SK-N-MC (cell line): ENCODE data around the gene USP37.
"Not testable (repeated sequence)": the region's sequence is repeated elsewhere in the genome, so short reads cannot be mapped to it uniquely, and the experiment has no call there.

Experiments
- DNase-seq: peaks from one replicate; pipeline ENCODE4 v3.0.0-alpha.2; 2011; ENCODE audit warnings: low read depth, low spot score
- H3K27ac ChIP-seq: fragments of 200-600 bp; sonication (generic); 2 replicates; pipeline ENCODE4 v1.5.1; 2016; ENCODE audit warnings: mixed run types
- H3K36me3 ChIP-seq: fragments of 200-600 bp; sonication (generic); 2 replicates; pipeline ENCODE4 v1.6.1; 2017; ENCODE audit warnings: antibody characterized with exemption, low read length, mixed read lengths; ENCODE audit not compliant: insufficient read depth
- H3K4me3 ChIP-seq: fragments of 200-600 bp; sonication (generic); 2 replicates; pipeline ENCODE4 v1.5.1; 2016
- H3K9ac ChIP-seq: fragments of 200-600 bp; sonication (generic); 2 replicates; pipeline ENCODE4 v1.8.0; 2017; ENCODE audit warnings: mixed run types, mixed read lengths; ENCODE audit not compliant: insufficient read length
- H3K9me3 ChIP-seq: fragments of 200-600 bp; sonication (generic); 2 replicates; pipeline ENCODE4 v1.6.1; 2017; ENCODE audit warnings: low read depth, mild to moderate bottlenecking, antibody characterized with exemption, low read length, moderate library complexity, mixed read lengths
- EZH2 ChIP-seq: fragments of 200-600 bp; sonication (generic); IDR thresholded peaks from one replicate; pipeline ENCODE4 v1.6.1; 2017; ENCODE audit warnings: antibody characterized with exemption
- FOXP2 ChIP-seq: optimal IDR thresholded peaks from 2 replicates; pipeline ENCODE3; 2011; ENCODE audit warnings: mild to moderate bottlenecking, moderate library complexity; ENCODE audit not compliant: insufficient read depth; ENCODE audit errors: extremely low read length, control extremely low read depth
- POLR2AphosphoS5 ChIP-seq: IDR thresholded peaks from 2 replicates; pipeline ENCODE4 v1.6.1; 2012; ENCODE audit warnings: mild to moderate bottlenecking, low read depth, low read length, borderline replicate concordance

The USP37 gene

DNA sequence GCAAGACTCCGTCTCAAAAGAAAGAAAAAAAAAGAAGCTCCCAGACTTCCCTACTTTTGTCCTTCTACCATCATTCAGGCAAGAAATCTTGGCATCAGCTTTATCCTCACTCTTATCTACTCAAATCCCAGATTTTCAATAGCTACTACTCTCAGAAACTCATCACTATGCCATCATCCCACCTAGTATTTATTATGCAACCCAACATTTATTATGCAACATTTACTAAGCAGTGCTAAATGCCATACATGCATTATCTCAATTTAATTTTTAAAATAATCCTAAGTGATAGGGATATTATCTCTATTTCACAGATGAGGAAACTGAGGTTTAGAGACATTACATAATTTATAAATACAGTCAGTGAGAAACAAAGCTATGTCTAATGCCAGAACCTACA lies 4.1 kb downstream of the USP37 start:
- no peak overlapping the region for H3K4me3 ChIP-seq
- no peak for TF ChIP-seq FOXP2
- TF ChIP-seq POLR2AphosphoS5 = no peak
- TF ChIP-seq EZH2 = no peak

DNA sequence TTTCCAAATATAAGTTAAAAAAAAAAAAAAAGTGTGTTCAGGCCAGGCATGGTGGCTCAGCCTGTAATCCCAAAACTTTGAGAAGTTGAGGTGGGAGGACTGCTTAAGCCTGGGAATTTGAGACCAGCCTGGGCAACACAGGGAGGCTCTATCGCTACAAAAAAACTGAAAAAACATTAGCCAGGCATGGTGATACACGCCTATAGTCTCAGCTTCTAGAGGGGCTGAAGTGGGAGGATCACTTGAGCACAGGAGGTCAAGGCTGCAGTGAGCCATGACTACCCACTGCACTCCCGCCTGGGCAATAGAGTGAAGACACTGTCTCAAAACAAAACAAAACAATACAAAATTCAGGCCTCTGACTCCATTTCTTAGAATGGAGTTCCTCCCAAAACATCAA lies 9.2 kb downstream of the USP37 start:
- H3K36me3 ChIP-seq = peaks cover 70% of the 10 kb centered on the region
- no peak overlapping the region for H3K9ac ChIP-seq
- TF ChIP-seq EZH2 (no peak), FOXP2 (no peak), POLR2AphosphoS5 (no peak)
- H3K27ac ChIP-seq = no peak overlapping the region
- DNase-seq = no peak
- no peaks in the 10 kb centered on the region for H3K9me3 ChIP-seq
- H3K4me3 ChIP-seq = no peak overlapping the region

More for the DNA sequence above, 4.1 kb downstream of the USP37 start:
- Histone ChIP-seq H3K9me3 (no peaks in the 10 kb centered on the region), H3K27ac (no peak overlapping the region), H3K36me3 (peaks cover 50% of the 10 kb centered on the region), H3K9ac (no peak overlapping the region)
- DNase-seq = no peak

DNA sequence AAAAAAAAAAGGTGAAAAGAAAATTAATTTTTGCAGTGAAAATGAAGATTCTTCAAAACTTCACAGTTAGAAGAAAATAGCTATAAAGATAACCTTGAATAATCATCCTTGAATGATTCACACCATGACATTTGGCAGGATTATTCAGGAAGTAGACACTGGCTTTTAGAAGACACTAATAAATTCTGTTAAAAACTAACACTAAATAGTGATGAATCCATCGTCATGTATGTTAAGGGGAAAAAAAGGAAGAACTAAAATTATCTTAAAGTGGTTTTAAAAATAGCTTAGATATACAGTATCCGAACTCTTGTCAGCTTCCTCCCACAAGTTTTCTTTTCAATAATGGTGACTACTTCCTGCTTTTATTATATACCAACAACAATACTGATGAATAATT lies 10.2 kb downstream of the USP37 start:
- no peak for DNase-seq
- Histone ChIP-seq H3K4me3 (no peak overlapping the region), H3K36me3 (peaks cover 78% of the 10 kb centered on the region), H3K9ac (no peak overlapping the region), H3K9me3 (no peaks in the 10 kb centered on the region), H3K27ac (0 out of 2 replicates have a peak overlapping the region, but pooled peaks have one; percentile 5)
- TF ChIP-seq EZH2 = no peak
- no peak for TF ChIP-seq FOXP2
- no peak for TF ChIP-seq POLR2AphosphoS5

- Histone ChIP-seq H3K9me3 (no peaks in the 10 kb centered on the region), H3K27ac (no peak overlapping the region), H3K36me3 (peaks cover 81% of the 10 kb centered on the region), H3K4me3 (no peak overlapping the region), H3K9ac (no peak overlapping the region)
- TF ChIP-seq POLR2AphosphoS5 = no peak
- TF ChIP-seq FOXP2 = no peak
- no peak for TF ChIP-seq EZH2
- no peak for DNase-seq
These were observed 12.6 kb downstream of the USP37 start for GRCh38 chr2:218555527-218555926.

DNA sequence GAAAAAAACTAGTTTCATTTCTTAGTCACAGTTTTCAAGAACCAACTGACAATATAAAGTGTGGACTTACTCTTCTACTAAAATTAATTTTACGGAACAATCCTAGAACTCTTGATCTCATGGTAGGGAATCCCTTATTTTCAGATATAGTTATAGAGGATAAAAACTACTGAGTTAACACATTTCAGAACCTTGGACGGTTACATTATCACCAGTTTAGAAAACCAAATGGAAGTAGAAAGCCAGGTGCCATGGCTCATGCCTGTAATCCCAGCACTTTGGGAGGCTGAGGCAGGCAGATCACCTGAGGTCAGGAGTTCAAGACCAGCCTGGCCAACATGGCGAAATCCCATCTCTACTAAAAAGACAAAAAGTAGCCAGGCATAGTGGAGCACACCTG lies 13.9 kb downstream of the USP37 start:
- peaks cover 76% of the 10 kb centered on the region for H3K36me3 ChIP-seq
- DNase-seq = not testable (repeated sequence)

DNA sequence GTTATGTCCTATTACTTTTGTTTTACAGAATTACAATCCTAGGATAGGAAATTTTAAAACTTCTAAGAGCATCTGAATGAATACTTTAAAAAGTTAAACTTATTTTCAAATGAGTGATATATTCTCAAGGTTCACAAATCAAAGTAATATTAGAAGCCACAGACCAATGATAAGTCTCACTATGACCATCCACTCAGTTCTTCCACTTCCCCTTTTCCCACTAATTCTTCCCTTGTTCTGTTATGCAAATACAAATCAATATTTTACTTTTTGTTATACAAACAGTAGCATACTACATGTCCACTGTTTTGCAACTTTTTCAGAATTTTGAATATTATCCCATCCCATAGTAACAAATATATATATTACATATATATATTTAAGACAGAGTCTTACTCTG lies 20.2 kb downstream of the USP37 start:
- TF ChIP-seq EZH2 = no peak
- H3K4me3 ChIP-seq = no peak overlapping the region
- H3K9ac ChIP-seq = no peak overlapping the region

More for the DNA sequence above, 13.9 kb downstream of the USP37 start:
- H3K27ac ChIP-seq, H3K9ac ChIP-seq, H3K4me3 ChIP-seq, H3K9me3 ChIP-seq: not testable (repeated sequence)

DNA sequence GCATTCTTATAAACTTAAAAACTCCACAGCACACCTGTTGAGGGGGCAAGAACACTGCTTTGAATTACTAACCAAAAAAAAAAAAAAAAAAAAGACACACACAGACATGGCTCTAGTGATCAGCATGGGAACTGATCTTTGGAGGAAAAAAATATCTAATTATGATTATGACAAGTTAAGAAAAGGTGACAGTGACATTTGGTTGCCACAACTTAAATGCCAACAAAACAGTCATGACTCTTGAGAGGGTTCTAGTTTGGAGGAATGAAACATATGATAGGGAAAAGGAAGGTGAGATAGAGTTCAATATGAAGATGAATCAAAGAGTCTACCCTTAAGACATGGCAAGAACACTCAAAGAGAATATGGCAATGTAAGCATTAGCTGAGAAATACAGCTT lies 20.6 kb downstream of the USP37 start:
- TF ChIP-seq POLR2AphosphoS5 (no peak), EZH2 (no peak), FOXP2 (no peak)
- H3K27ac ChIP-seq = no peak overlapping the region
- DNase-seq = no peak
- peaks cover 69% of the 10 kb centered on the region for H3K36me3 ChIP-seq
- H3K4me3 ChIP-seq = no peak overlapping the region
- no peak overlapping the region for H3K9ac ChIP-seq
- H3K9me3 ChIP-seq = no peaks in the 10 kb centered on the region

More for the DNA sequence above, 20.2 kb downstream of the USP37 start:
- no peak overlapping the region for H3K27ac ChIP-seq
- no peak for DNase-seq
- H3K9me3 ChIP-seq = no peaks in the 10 kb centered on the region
- H3K36me3 ChIP-seq = peaks cover 69% of the 10 kb centered on the region

GRCh38 chr2:218546012-218546411 lies 22.1 kb downstream of the USP37 start:
- H3K36me3 ChIP-seq = peaks cover 71% of the 10 kb centered on the region

GRCh38 chr2:218540015-218540414 lies 28.1 kb downstream of the USP37 start:
- no peak for TF ChIP-seq EZH2
- no peak for TF ChIP-seq POLR2AphosphoS5
- no peak for TF ChIP-seq FOXP2
- DNase-seq = no peak
- Histone ChIP-seq H3K9ac (no peak overlapping the region), H3K9me3 (no peaks in the 10 kb centered on the region), H3K4me3 (no peak overlapping the region), H3K36me3 (peaks cover 83% of the 10 kb centered on the region), H3K27ac (no peak overlapping the region)

More at GRCh38 chr2:218546012-218546411, 22.1 kb downstream of the USP37 start:
- no peaks in the 10 kb centered on the region for H3K9me3 ChIP-seq
- 0 out of 2 replicates have a peak overlapping the region, but pooled peaks have one; percentile 26 for H3K27ac ChIP-seq
- DNase-seq = no peak
- TF ChIP-seq FOXP2 (no peak), POLR2AphosphoS5 (no peak), EZH2 (no peak)
- no peak overlapping the region for H3K9ac ChIP-seq
- H3K4me3 ChIP-seq = no peak overlapping the region
